DOHH2 (cell line): ENCODE data around the gene DOCK1.

Source experiments
- EZH2phosphoT487 ChIP-seq: fragments of 200-600 bp; sonication (generic); IDR thresholded peaks from 2 replicates; pipeline ENCODE4 v1.6.1; 2017; ENCODE audit warnings: borderline replicate concordance, mild to moderate bottlenecking, antibody characterized with exemption, low read length, moderate library complexity, mixed read lengths
- TF ChIP-seq, protein P1 (sequence below): fragments of 200-600 bp; sonication (generic); IDR thresholded peaks from one replicate; pipeline ENCODE4 v1.5.1; 2014; ENCODE audit warnings: antibody characterized with exemption, mild to moderate bottlenecking, low read depth, low read length; ENCODE audit not compliant: poor library complexity, severe bottlenecking

DNA sequence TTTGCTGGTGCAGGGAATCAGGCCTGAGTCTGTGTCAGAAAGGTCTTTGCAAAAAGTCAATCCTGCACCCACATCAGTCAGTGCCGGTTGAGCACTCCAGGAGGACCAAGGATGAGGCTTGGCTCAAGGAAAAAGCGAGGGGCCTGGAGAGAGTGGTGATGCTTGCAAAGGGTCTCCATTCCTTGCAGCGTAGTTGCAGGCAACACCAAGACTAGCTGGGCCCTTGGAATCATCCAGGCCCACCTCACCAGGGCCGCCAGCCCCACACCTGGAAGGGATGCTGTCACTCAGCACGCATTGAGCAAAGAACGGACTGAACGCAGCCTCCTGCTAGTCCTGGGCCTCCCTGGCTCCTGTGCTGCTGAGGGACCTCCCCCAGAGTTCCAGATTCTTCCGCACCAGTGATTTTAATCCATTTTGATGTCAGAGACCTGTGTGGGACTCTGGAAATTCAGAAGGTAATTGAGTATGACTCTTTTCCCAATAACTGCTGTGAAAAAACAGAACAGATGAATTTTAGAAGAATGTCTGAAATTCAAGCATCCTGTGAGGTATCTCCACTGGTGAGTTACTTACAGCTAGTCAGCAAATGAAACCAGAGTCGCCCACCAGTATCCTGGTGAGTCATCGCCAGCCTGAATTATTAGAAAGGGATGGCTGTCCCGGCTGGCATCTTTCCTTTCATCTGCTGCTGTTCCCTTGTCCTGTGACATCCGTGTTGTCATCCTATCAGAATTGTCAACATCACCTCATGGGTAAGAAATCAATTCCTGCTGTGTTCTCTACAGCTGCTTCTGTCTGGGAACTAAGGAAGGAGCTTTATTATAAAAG lies 493.1 kb downstream of the DOCK1 start:
- TF ChIP-seq, protein P1, sequence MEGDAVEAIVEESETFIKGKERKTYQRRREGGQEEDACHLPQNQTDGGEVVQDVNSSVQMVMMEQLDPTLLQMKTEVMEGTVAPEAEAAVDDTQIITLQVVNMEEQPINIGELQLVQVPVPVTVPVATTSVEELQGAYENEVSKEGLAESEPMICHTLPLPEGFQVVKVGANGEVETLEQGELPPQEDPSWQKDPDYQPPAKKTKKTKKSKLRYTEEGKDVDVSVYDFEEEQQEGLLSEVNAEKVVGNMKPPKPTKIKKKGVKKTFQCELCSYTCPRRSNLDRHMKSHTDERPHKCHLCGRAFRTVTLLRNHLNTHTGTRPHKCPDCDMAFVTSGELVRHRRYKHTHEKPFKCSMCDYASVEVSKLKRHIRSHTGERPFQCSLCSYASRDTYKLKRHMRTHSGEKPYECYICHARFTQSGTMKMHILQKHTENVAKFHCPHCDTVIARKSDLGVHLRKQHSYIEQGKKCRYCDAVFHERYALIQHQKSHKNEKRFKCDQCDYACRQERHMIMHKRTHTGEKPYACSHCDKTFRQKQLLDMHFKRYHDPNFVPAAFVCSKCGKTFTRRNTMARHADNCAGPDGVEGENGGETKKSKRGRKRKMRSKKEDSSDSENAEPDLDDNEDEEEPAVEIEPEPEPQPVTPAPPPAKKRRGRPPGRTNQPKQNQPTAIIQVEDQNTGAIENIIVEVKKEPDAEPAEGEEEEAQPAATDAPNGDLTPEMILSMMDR, result no peak
- no peak for TF ChIP-seq EZH2phosphoT487
